Measurements from ENCODE around the gene HAS3.

- TF ChIP-seq, protein P1, sequence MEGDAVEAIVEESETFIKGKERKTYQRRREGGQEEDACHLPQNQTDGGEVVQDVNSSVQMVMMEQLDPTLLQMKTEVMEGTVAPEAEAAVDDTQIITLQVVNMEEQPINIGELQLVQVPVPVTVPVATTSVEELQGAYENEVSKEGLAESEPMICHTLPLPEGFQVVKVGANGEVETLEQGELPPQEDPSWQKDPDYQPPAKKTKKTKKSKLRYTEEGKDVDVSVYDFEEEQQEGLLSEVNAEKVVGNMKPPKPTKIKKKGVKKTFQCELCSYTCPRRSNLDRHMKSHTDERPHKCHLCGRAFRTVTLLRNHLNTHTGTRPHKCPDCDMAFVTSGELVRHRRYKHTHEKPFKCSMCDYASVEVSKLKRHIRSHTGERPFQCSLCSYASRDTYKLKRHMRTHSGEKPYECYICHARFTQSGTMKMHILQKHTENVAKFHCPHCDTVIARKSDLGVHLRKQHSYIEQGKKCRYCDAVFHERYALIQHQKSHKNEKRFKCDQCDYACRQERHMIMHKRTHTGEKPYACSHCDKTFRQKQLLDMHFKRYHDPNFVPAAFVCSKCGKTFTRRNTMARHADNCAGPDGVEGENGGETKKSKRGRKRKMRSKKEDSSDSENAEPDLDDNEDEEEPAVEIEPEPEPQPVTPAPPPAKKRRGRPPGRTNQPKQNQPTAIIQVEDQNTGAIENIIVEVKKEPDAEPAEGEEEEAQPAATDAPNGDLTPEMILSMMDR (conservative IDR thresholded peaks at IDR 0.05; ENCODE audit: low read length) = no peak
- no peak for TF ChIP-seq EZH2phosphoT487 (IDR thresholded peaks at IDR 0.05; ENCODE audit: borderline replicate concordance)
Observed at GRCh38 chr16:69078073-69078472, 27.4 kb upstream of the HAS3 start.
